ENCODE results near the gene WDFY4.
A peak's percentile ranks its signal among the peaks of the same experiment; 100 is the strongest.

WDFY4 gene

DNA sequence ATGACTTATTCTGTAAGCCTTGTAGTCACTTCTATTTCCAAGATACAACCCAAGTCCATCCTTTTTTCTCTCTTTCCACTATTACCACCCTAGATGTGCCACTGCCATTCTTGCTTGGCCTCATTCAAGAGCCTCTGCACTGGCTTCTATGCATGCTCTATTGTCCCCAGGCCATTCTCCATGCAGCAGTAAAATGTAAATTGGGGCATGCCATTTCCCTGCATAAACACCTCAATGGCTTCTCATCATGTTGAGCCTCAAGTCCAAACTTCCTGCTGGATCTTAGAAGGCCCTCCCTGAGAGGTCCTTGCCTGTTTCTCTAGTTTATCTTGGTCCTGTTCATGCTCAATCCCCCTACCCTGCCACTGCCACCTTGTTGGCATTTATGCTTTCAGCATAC lies 23.2 kb upstream of the WDFY4 start:
- no peak overlapping the region for H2AFZ ChIP-seq (ENCODE audit: low read depth, low read length, severe bottlenecking)

DNA sequence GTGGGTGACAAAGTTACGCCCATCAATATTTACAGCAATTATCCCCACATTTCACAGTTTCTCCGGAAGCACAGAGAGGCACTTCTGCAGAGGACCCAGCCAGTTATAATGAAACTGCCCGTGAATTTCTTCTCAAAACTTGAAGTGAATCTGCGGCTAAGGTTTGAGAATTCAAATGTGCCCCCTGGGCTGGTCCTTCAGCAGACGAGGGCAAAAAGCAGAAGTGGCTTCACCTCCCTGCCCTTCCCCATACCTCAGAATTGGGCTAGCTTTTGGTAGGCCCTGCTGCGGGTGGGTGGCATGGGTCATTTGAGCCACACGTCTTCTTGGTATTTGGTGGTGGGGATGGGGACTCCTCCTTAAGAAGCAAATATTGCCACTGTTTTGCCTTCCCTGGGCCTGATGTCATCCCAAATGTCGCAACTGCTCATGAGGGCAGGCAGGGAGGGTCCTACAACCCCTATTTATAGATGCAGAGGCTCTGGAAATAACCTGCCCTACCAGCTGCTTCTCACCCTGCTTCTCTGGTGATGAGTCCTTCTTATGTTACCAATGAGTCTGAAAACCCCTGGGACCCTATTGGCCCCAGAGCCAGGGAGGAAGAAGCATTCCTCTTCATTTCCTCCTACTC lies 16.6 kb upstream of the WDFY4 start:
- Histone ChIP-seq H3K27me3 (ENCODE audit: low read length) (no peaks in the 10 kb centered on the region), H3K9me3 (ENCODE audit: insufficient read depth, low read length) (no peaks in the 10 kb centered on the region), H3K36me3 (ENCODE audit: low read length) (no peaks in the 10 kb centered on the region), H3K4me2 (ENCODE audit: low read depth, low read length, poor library complexity, severe bottlenecking) (peak overlapping the region; percentile 73), H3K9me2 (replicated peaks; ENCODE audit: insufficient read depth, low read length) (no peaks in the 10 kb centered on the region), H3K4me3 (ENCODE audit: insufficient read depth, low read length, poor library complexity, severe bottlenecking) (peak overlapping the region; percentile 17), H4K20me1 (ENCODE audit: low read depth, low read length) (no peaks in the 10 kb centered on the region), H3K9ac (ENCODE audit: low read length) (peak overlapping the region; percentile 53), H3K79me2 (ENCODE audit: insufficient read depth, low read length) (peaks cover 6% of the 10 kb centered on the region; the same call in 1 of the 2 replicates), H3K27ac (ENCODE audit: low read depth, low read length) (peak overlapping the region; percentile 100), H2AFZ (ENCODE audit: low read depth, low read length, severe bottlenecking) (no peak overlapping the region), H3F3A (ENCODE audit: insufficient read depth) (peaks cover 54% of the 10 kb centered on the region)
- TF ChIP-seq, protein P1, sequence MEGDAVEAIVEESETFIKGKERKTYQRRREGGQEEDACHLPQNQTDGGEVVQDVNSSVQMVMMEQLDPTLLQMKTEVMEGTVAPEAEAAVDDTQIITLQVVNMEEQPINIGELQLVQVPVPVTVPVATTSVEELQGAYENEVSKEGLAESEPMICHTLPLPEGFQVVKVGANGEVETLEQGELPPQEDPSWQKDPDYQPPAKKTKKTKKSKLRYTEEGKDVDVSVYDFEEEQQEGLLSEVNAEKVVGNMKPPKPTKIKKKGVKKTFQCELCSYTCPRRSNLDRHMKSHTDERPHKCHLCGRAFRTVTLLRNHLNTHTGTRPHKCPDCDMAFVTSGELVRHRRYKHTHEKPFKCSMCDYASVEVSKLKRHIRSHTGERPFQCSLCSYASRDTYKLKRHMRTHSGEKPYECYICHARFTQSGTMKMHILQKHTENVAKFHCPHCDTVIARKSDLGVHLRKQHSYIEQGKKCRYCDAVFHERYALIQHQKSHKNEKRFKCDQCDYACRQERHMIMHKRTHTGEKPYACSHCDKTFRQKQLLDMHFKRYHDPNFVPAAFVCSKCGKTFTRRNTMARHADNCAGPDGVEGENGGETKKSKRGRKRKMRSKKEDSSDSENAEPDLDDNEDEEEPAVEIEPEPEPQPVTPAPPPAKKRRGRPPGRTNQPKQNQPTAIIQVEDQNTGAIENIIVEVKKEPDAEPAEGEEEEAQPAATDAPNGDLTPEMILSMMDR (IDR thresholded peaks at IDR 0.05; ENCODE audit: insufficient read depth, low read length, poor library complexity, severe bottlenecking): no peak
- TF ChIP-seq EZH2phosphoT487 (conservative IDR thresholded peaks at IDR 0.05; ENCODE audit: low read length): no peak

More for the DNA sequence above, 23.2 kb upstream of the WDFY4 start:
- Histone ChIP-seq H3K9me2 (replicated peaks; ENCODE audit: insufficient read depth, low read length) (no peaks in the 10 kb centered on the region), H3K4me3 (ENCODE audit: insufficient read depth, low read length, poor library complexity, severe bottlenecking) (no peak overlapping the region), H3K4me2 (ENCODE audit: low read depth, low read length, poor library complexity, severe bottlenecking) (no peak overlapping the region), H3K27ac (ENCODE audit: low read depth, low read length) (no peak overlapping the region), H3K36me3 (ENCODE audit: low read length) (no peaks in the 10 kb centered on the region), H3K9me3 (ENCODE audit: insufficient read depth, low read length) (no peaks in the 10 kb centered on the region), H3K79me2 (ENCODE audit: insufficient read depth, low read length) (no peaks in the 10 kb centered on the region), H3K9ac (ENCODE audit: low read length) (no peak overlapping the region), H4K20me1 (ENCODE audit: low read depth, low read length) (no peaks in the 10 kb centered on the region), H3F3A (ENCODE audit: insufficient read depth) (peaks cover 24% of the 10 kb centered on the region; the same call in 1 of the 2 replicates), H3K27me3 (ENCODE audit: low read length) (no peaks in the 10 kb centered on the region)
- TF ChIP-seq, protein P1 (IDR thresholded peaks at IDR 0.05; ENCODE audit: insufficient read depth, low read length, poor library complexity, severe bottlenecking): no peak
- TF ChIP-seq EZH2phosphoT487 (conservative IDR thresholded peaks at IDR 0.05; ENCODE audit: low read length): no peak

DNA sequence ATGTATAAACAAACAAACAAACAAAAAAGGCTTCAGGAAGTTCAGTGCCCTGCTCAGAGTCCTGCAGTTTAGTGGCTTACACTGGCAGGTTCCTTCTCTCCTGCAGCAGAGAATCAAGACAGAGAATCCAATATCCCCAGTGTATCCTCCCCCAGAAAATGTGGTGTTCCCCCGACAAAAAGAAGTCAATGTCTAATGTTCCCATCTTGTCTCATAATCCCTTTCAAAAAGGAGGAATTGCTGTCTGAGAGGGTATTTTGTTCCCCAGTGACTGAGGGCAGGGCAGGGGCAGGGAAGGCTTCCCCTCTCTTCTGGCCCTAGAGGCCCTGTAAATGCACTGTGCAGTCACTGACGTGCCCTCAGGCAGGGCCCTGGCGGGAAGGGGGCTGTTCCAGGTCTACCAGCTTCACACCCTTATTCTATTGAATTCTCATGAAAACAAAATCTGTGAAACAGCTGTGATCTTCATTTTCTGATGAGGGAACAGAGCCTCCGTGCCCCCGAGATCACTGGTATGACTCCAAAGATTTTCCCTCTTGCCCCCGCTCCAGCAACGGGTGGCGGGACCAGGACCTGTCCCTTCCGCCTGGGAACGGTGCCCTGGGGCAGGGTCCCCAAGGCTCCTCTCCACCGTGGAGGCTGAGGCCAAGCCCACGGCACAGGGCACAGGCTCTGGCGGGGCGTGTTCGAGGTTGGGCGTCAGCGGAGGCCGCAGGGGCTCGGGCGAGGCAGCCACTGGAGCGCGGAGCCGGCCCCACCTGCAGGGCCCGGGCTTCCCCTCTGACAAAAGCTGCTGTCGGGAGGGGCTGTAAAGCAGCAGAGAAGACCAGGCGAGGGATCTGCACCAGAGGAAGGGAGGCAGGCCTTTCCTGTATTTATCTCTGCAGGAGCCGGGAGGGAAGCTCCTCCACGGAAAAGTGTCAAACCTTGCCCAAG lies 13.4 kb upstream of the WDFY4 start:
- Histone ChIP-seq H2AFZ (ENCODE audit: low read depth, low read length, severe bottlenecking) (peak overlapping the region; percentile 3), H3K9ac (ENCODE audit: low read length) (peak overlapping the region; percentile 82), H3K27ac (ENCODE audit: low read depth, low read length) (peak overlapping the region; percentile 100), H3K9me3 (ENCODE audit: insufficient read depth, low read length) (no peaks in the 10 kb centered on the region), H3K27me3 (ENCODE audit: low read length) (no peaks in the 10 kb centered on the region), H4K20me1 (ENCODE audit: low read depth, low read length) (no peaks in the 10 kb centered on the region), H3K4me2 (ENCODE audit: low read depth, low read length, poor library complexity, severe bottlenecking) (peak overlapping the region; percentile 73), H3F3A (ENCODE audit: insufficient read depth) (peaks cover 70% of the 10 kb centered on the region), H3K36me3 (ENCODE audit: low read length) (no peaks in the 10 kb centered on the region), H3K9me2 (replicated peaks; ENCODE audit: insufficient read depth, low read length) (no peaks in the 10 kb centered on the region), H3K4me3 (ENCODE audit: insufficient read depth, low read length, poor library complexity, severe bottlenecking) (peak overlapping the region; percentile 51), H3K79me2 (ENCODE audit: insufficient read depth, low read length) (peaks cover 6% of the 10 kb centered on the region; the same call in 1 of the 2 replicates)
- no peak for TF ChIP-seq EZH2phosphoT487 (conservative IDR thresholded peaks at IDR 0.05; ENCODE audit: low read length)
- TF ChIP-seq, protein P1 (IDR thresholded peaks at IDR 0.05; ENCODE audit: insufficient read depth, low read length, poor library complexity, severe bottlenecking): no peak
